ENCODE data around the gene NCF1.
"Not testable (repeated sequence)": the region's sequence is repeated elsewhere in the genome, so short reads cannot be mapped to it uniquely, and the experiment has no call there.

The NCF1 gene

DNA sequence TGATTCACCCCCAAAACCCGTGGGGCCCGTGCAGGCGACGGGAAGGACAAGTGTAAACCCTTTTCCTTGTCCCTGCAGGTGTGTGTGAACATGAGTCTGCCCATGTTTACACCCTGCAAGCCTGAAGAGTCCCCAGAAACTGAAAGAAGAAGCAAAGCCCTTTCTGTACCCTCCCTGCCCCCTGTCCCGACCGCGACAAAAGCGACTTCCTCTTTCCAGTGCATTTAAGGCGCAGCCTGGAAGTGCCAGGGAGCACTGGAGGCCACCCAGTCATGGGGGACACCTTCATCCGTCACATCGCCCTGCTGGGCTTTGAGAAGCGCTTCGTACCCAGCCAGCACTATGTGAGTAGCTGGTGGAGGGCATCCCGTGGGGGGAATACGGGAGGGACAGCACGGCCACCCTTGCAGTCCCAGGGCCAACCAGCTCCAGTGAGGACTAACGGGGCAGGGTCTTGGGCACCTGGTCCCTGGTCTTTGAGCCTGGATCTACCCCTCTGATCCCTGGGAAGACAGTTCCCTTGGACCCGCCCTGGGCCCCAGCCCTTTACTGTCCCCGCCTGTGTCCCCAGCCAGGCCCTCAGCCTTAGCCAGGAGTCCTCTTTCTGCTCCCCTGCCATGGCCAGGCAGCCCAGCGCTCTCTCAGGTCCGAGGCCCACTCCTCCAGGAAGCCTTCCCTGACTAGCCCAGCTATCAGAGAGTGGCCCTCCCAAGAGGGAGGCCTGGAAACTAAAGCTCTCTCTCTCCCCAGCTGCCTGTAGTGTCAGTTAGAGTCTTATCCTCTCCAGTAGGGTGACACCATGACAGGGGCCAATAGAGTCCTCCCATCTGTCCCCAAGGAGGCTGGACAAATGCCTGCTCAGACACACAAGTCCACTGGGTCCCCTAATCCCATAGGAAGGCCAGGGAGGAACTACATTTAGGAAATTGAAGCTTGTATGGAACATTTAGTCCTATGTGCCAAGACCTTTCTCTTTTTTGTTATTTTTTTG lies at the start of gene NCF1:
NCF1 (plus strand) TSS at position 252 of the 991 bp plus-strand sequence; CDS start at position 273, 21 bp downstream.
- DNase-seq = not testable (repeated sequence)

GRCh38 chr7:74725840-74726239 lies 48.0 kb upstream of the NCF1 start:
- DNase-seq = no peak

- no peak for DNase-seq
Measured at GRCh38 chr7:74726309-74727101, 47.3 kb upstream of the NCF1 start.

DNA sequence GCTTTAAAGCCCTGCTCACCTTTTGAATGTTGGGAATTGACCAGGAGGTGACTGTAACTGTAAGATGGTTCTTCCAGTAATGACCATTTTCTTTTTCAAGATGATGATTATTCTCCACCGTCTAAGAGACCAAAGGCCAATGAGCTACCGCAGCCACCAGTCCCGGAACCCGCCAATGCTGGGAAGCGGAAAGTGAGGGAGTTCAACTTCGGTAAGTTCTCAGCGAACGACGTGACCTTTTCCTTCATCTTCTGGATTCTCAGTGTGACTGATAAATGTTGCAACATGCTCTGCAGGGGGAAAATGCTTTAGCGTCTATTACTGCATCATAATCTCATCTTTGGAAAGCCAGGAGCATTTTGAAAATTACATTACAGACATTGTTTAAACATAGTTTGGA lies 45.1 kb upstream of the NCF1 start:
- DNase-seq = not testable (repeated sequence)

- not testable (repeated sequence) for DNase-seq
Measured at GRCh38 chr7:74730186-74730585, 43.6 kb upstream of the NCF1 start.

GRCh38 chr7:74739974-74740703 lies 33.7 kb upstream of the NCF1 start:
- not testable (repeated sequence) for DNase-seq

GRCh38 chr7:74743936-74744557 lies 29.8 kb upstream of the NCF1 start:
- not testable (repeated sequence) for DNase-seq

DNA sequence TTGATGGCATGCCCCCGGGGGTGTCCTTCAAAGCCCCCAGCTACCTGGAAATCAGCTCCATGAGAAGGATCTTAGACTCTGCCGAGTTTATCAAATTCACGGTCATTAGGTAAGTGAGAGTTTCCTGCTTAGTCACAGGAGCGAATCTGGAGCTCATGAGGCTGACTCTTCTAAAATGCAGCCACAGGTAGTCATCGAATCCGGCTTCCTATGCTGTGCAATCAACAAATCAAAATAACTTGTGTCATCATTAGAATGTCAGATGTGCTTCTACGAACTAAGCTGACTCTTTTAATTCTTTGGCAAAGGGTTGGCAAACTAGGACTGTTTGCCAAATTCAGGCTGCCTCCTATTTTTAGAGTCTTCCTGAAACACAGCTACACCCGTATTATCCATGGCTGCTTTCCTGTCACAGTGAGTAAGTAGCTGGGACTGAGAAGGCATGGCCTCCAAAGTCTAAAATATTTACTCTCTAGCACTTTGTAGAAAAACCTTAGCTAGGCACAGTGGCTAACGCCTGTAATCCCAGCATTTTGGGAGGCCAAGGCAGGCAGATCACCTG lies 19.8 kb upstream of the NCF1 start:
- DNase-seq = not testable (repeated sequence)

- DNase-seq = not testable (repeated sequence)
Measured at GRCh38 chr7:74756673-74757072, 17.1 kb upstream of the NCF1 start.

DNA sequence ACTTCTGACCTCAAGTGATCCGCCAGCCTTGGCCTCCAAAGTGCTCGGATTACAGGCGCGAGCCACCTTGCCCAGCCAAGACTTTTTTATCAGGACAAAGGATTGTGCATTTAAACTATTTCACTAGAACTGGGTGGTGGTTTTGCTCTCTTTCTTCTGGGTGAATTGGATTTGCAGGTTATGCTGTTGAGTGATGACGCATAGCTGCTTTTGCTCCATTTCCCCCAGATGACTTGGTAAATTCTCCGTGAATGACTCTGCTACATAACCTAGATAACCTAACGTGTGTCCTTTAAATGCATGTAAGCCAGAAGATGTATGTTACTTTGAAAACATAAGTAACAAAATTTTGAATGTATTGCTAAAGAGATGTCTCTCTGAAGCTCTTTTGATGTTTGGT lies 15.5 kb upstream of the NCF1 start:
- DNase-seq = not testable (repeated sequence)

GRCh38 chr7:74758982-74759381 lies 14.8 kb upstream of the NCF1 start:
- not testable (repeated sequence) for DNase-seq

DNA sequence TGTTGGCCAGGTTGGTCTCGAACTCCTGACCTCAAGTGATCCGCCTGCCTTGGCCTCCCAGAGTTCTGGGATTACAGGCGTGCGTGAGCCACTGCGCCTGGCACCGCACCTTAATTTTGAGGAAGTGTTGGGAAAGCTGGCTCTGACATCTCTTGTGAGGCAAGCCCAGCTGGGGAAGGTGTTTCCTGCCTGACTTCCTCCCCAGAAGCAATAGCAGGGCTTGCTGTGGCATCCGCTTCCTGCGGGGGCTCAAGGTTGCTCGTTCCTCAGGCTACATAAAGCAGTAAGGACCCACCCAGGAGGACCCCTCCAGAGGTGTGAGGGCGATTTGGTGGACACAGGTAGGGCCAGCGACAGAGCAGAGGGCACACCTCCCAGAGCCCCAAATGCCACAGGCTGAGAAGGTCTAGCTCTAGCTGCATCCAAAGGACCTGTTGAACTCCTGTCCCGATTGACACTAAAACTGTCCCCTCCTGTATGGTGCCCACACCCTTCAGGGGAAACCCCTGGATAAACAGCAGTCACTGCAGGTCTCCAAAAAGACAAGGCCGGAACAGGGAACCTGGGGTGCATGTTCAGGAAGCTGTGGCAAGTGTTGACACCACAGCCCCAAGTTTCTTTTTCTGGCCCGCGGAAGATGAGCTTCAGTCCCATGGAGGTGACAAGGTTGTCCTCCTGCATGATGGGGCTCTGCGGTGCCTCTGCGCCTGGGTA lies 8.4 kb upstream of the NCF1 start:
- DNase-seq = not testable (repeated sequence)

DNA sequence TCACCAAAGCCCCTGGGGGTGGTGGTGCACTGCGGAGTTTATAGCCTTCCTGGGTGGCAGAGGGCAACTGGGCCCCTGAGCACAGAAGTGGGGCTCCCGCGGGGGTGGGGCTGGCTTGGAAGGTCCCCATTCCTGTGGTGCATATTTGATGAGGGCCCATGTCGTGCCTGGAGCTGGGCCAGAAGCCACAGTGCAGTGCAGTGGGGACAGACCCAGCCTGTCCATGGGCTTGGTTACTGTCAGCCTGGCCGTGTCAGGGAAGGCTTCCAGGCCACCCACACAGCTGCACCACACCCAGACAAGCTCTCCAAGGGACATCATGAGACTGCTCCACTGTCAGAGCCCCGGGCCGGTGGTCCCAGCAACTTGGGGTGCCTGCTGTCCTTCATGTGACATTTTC lies 7.3 kb upstream of the NCF1 start:
- DNase-seq = not testable (repeated sequence)

GRCh38 chr7:74766991-74767390 lies 6.8 kb upstream of the NCF1 start:
- DNase-seq = not testable (repeated sequence)

DNA sequence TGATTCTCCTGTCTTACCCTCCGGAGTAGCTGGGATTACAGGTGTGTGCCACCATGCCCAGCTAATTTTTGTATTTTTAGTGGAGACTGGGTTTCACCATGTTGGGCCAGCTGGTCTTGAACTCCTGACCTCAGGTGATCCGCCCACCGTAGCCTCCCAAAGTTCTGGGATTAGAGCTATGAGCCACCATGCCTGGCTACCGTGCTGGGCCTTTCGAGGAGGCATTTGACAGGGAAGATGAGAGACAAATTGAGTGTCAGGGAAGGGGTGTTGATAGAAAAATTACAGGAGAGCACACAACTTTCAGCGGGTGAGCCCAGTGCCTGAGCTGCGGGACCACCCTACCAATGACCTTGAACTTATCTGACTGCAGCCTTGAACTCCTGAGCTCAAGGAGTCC lies 3.7 kb upstream of the NCF1 start:
- not testable (repeated sequence) for DNase-seq

DNA sequence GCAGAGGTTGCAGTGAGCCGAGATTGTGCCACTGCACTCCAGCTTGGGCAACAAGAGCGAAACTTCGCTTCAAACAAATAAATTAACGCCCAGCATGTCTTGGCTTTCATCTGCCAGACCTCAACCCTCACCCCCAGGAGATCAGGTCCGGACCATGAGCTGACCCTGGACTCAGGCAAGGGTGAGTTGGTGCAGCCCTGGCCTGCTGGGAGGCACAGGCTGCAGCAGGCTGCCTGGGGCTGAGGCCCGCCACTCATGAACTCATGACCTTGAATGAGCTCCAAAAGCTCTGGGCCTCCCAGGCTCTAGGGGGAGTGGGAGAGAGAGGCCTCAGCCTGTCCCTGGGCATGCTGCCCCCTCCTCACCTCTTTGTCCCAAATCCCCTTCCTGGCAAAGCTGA lies 1.7 kb upstream of the NCF1 start:
- DNase-seq = not testable (repeated sequence)

DNA sequence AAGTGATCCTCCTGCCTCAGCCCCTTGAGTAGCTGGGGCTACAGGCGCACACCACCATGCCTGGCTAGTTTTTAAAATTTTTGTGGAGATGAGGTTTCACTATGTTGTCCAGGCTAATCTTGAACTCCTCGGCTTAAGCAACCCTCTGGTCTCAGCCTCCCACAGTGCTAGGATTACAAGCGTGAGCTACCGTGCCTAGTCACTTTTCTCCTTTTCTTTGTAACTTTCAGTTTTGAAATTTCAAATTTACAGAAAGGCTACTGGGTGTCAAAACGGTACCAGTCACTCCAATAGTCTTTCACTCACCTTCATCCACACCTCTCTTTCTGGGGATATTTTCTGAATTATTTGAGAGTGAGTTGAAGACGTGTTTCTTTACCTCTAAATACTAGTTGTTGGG lies 1.3 kb downstream of the NCF1 start:
- not testable (repeated sequence) for DNase-seq

DNA sequence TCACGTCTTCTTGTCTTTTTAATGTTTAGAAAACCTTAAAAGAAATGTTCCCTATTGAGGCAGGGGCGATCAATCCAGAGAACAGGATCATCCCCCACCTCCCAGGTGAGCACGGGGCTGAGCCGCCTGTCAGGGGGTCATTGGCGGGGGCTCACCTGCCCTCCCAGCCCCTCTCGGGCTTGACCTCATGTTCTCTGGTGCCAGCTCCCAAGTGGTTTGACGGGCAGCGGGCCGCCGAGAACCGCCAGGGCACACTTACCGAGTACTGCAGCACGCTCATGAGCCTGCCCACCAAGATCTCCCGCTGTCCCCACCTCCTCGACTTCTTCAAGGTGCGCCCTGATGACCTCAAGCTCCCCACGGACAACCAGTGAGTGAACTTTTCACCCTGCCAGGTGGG lies 5.2 kb downstream of the NCF1 start:
- DNase-seq = not testable (repeated sequence)

DNA sequence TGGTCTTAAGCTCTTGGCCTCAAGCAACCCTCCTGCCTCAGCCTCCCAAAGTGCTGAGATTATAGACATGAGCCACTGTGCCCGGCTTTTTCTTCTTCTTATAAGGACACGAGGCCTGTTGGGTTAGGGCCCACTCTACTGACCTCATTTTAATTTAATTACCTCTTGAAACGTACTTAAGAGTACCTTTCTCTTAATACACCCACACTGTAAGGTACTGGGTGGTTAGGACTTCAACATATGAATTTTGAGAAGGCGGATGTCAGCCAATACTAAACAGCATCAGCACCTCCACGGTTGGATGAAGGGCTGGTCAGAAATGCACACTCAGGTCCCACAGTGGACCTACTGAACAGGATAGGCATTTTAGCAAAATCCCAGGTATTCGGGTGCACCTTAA lies 7.9 kb downstream of the NCF1 start:
- DNase-seq = not testable (repeated sequence)

DNA sequence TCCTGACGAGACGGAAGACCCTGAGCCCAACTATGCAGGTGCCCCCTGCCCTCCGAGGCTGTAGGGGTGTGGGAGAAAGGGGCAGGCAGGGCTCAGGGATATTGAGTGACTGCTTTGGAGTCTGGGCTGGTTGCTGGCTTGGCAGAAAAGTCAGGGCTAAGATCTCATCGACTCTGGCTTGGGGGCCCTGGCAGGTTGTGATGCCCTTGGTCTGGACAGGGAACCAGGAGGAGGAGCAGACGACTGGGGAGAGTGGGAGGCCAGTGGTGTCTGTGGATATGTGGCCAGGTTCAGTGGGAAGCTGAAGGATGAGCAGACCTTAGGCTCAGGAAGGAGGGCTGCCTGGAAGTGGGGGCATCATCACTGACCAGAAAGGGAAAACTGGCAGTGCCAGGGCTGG lies 9.8 kb downstream of the NCF1 start:
- not testable (repeated sequence) for DNase-seq
